ENCODE measurements around the gene PSMD1.

PSMD1 gene

GRCh38 chr2:231212329-231212845 lies 155.7 kb downstream of the PSMD1 start:
- no peak for DNase-seq

- no peak for DNase-seq
Observed at GRCh38 chr2:231213931-231214642, 157.4 kb downstream of the PSMD1 start.

GRCh38 chr2:231218366-231218765 lies 161.7 kb downstream of the PSMD1 start:
- no peak for DNase-seq

- DNase-seq, result no peak
Observed at GRCh38 chr2:231219289-231219688, 162.6 kb downstream of the PSMD1 start.

- DNase-seq, result no peak
Observed at GRCh38 chr2:231221761-231222160, 165.1 kb downstream of the PSMD1 start.

All from CD4-positive, alpha-beta T cell treated with Interleukin-4 for 4 hours (primary cell).